MCF 10A (cell line): ENCODE data around the gene C2CD3. TPM values are rescaled to one million over a fixed set of nuclear protein-coding genes. Genes with fewer than 3 reads are reported as not detected.

Source experiments
- BruUV-seq: library from RNA; stranded (reverse); fragments of 400-500 nt; replicated peaks from 2 replicates; lab custom pipeline; 2021; lab: Mats Ljungman, UMichigan
- CTCF ChIA-PET: fragments of 300-600 bp; sonication (Branson Sonifier 250); formaldehyde crosslinking; extraction: SDS; loops from one replicate; lab custom pipeline; 2021; ENCODE audit warnings: antibody characterized with exemption, inconsistent platforms; lab: Yijun Ruan, JAX
- POLR2A ChIA-PET: fragments of 300-600, 350-650 bp; sonication (Branson Sonifier 250); formaldehyde crosslinking; extraction: SDS; loops from one replicate; lab custom pipeline; 2020; ENCODE audit warnings: antibody characterized with exemption, inconsistent platforms; lab: Yijun Ruan, JAX
- DNase-seq: peaks from one replicate; pipeline ENCODE4 v3.0.0-alpha.2; 2018; ENCODE audit not compliant: unreplicated experiment
- H3K27ac Mint-ChIP-seq: one replicate; pipeline ENCODE4 v1.8.0; 2022; ENCODE audit warnings: mild to moderate bottlenecking, low read depth, mixed read lengths; ENCODE audit not compliant: unreplicated experiment
- H3K27me3 Mint-ChIP-seq: one replicate; pipeline ENCODE4 v1.8.0; 2022; ENCODE audit warnings: mixed read lengths; ENCODE audit not compliant: insufficient read depth, unreplicated experiment
- H3K36me3 Mint-ChIP-seq: one replicate; pipeline ENCODE4 v1.8.0; 2022; ENCODE audit warnings: mild to moderate bottlenecking, moderate library complexity, mixed read lengths; ENCODE audit not compliant: insufficient read depth, unreplicated experiment
- H3K4me1 Mint-ChIP-seq: one replicate; pipeline ENCODE4 v1.8.0; 2022; ENCODE audit warnings: mixed read lengths; ENCODE audit not compliant: insufficient read depth, unreplicated experiment
- H3K4me3 Mint-ChIP-seq: one replicate; pipeline ENCODE4 v1.8.0; 2022; ENCODE audit warnings: mild to moderate bottlenecking, moderate library complexity, mixed read lengths; ENCODE audit not compliant: unreplicated experiment
- H3K9me3 Mint-ChIP-seq: one replicate; pipeline ENCODE4 v1.8.0; 2022; ENCODE audit warnings: mixed read lengths; ENCODE audit not compliant: unreplicated experiment
- CTCF ChIP-seq: fragments of 200-600 bp; IDR thresholded peaks from one replicate; pipeline ENCODE4 v1.8.0; 2022; ENCODE audit warnings: antibody characterized with exemption, mild to moderate bottlenecking; ENCODE audit not compliant: unreplicated experiment
- intact Hi-C: fragments of 100-400 bp; cut with micrococcal nuclease; formaldehyde crosslinking; loops from 2 replicates; pipeline ENCODE4 v1.14.1; 2022
- total RNA-seq: library from RNA; stranded (reverse); gene quantifications from 2 replicates; pipeline ENCODE4 v1.2.3, GENCODE V29; 2022

The C2CD3 gene
- total RNA-seq, 1 experiment from 2014 or later, result 18.7 TPM

GRCh38 chr11:73998846-73999575 lies 171.8 kb downstream of the C2CD3 start:
- no peak for TF ChIP-seq CTCF
- Mint-ChIP-seq H3K4me3 (no peak overlapping the region), H3K4me1 (peaks cover 5% of the 10 kb centered on the region), H3K36me3 (peaks cover 7% of the 10 kb centered on the region), H3K27me3 (no peaks in the 10 kb centered on the region), H3K27ac (no peak overlapping the region), H3K9me3 (no peaks in the 10 kb centered on the region)
- CTCF ChIA-PET, result interaction anchor here (0.5 kb wide), 1 partner anchor 635 kb away, joined by 3 read pairs; no protein-coding TSS in a partner anchor
- no TSS peak for BruUV-seq
- POLR2A ChIA-PET, result no interaction called here
- intact Hi-C loops, result no loop called here
- DNase-seq, result no peak

GRCh38 chr11:73997120-73997770 lies 173.6 kb downstream of the C2CD3 start:
- intact Hi-C loops, result no loop called here
- Mint-ChIP-seq H3K9me3 (no peaks in the 10 kb centered on the region), H3K27ac (no peak overlapping the region), H3K27me3 (no peaks in the 10 kb centered on the region), H3K36me3 (no peaks in the 10 kb centered on the region), H3K4me3 (no peak overlapping the region), H3K4me1 (peaks cover 4% of the 10 kb centered on the region)
- ChIA-PET CTCF (interaction anchor here (0.6 kb wide), 1 partner anchor 13 kb away, joined by 3 read pairs; no protein-coding TSS in a partner anchor), POLR2A (interaction anchor here (0.6 kb wide), 1 partner anchor 732 kb away, joined by 3 read pairs; no protein-coding TSS in a partner anchor)
- no peak for TF ChIP-seq CTCF
- no TSS peak for BruUV-seq
- no peak for DNase-seq

DNA sequence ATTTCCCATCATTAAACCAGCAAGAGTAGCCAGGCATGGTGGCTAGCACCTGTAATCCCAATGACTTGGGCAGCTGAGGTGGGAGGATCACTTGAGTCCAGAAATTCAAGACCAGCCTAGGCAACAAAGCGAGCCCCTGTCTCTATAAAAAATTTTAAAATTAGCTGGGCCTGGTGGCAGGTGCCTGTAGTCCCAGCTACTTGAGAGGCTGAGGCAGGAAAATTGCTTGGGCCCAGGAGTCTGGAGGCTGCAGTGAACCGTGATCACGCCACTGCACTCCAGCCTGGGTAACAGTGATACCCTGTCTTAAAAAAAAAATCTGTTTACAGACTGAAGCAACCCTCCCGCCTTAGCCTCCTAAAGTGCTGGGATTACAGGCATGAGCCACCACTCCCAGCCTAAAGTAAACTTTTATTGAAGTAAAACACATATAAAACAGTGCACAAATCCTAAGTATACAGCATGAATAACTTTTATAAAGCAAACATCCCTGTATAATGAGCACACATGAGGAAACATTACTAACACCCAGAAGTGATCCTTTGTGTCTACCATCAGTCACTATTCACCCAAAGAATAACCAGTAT lies 174.5 kb downstream of the C2CD3 start:
- no TSS peak for BruUV-seq
- intact Hi-C loops, result no loop called here

More for the DNA sequence above, 174.5 kb downstream of the C2CD3 start:
- H3K27ac Mint-ChIP-seq, result no peak overlapping the region
- CTCF ChIA-PET, result interaction anchor here (0.6 kb wide), 1 partner anchor 14 kb away, joined by 3 read pairs; no protein-coding TSS in a partner anchor
- no peak overlapping the region for H3K4me3 Mint-ChIP-seq
- H3K4me1 Mint-ChIP-seq, result no peaks in the 10 kb centered on the region
- H3K9me3 Mint-ChIP-seq, result no peaks in the 10 kb centered on the region
- TF ChIP-seq CTCF, result no peak
- POLR2A ChIA-PET, result no interaction called here
- no peak for DNase-seq
- no peaks in the 10 kb centered on the region for H3K27me3 Mint-ChIP-seq
- no peaks in the 10 kb centered on the region for H3K36me3 Mint-ChIP-seq
